ENCODE measurements around the gene SUMO4. TPM values are rescaled to one million over a fixed set of nuclear protein-coding genes. Genes with fewer than 3 reads are reported as not detected.

SUMO4 gene
- polyA plus RNA-seq, 4 donors: 0.42 to 1.8 (median 0.88) TPM

- DNase-seq (ENCODE audit: low read depth in 4 of 4, low spot score in 2 of 4): no peak
Measured at GRCh38 chr6:149389509-149390297, 10.4 kb upstream of the SUMO4 start.

GRCh38 chr6:149392093-149392492 lies 8.0 kb upstream of the SUMO4 start:
- no peak for DNase-seq (ENCODE audit: low read depth in 4 of 4, low spot score in 2 of 4)

GRCh38 chr6:149392535-149392934 lies 7.5 kb upstream of the SUMO4 start:
- DNase-seq (ENCODE audit: low read depth in 4 of 4, low spot score in 2 of 4): no peak

- no peak for DNase-seq (ENCODE audit: low read depth in 4 of 4, low spot score in 2 of 4)
Measured at GRCh38 chr6:149393002-149393679, 6.9 kb upstream of the SUMO4 start.

GRCh38 chr6:149395185-149395584 lies 4.9 kb upstream of the SUMO4 start:
- DNase-seq (ENCODE audit: low read depth in 4 of 4, low spot score in 2 of 4): no peak

- DNase-seq (ENCODE audit: low read depth in 4 of 4, low spot score in 2 of 4): no peak
Measured at GRCh38 chr6:149397384-149397783, 2.7 kb upstream of the SUMO4 start.

GRCh38 chr6:149403534-149403933 lies 3.5 kb downstream of the SUMO4 start:
- no peak for DNase-seq (ENCODE audit: low read depth in 4 of 4, low spot score in 2 of 4)

GRCh38 chr6:149405823-149406765 lies 6.0 kb downstream of the SUMO4 start:
- no peak for DNase-seq (ENCODE audit: low read depth in 4 of 4, low spot score in 2 of 4)

- no peak for DNase-seq (ENCODE audit: low read depth in 4 of 4, low spot score in 2 of 4)
Measured at GRCh38 chr6:149409617-149410016, 9.6 kb downstream of the SUMO4 start.

GRCh38 chr6:149410557-149410956 lies 10.5 kb downstream of the SUMO4 start:
- DNase-seq (ENCODE audit: low read depth in 4 of 4, low spot score in 2 of 4): no peak

- no peak for DNase-seq (ENCODE audit: low read depth in 4 of 4, low spot score in 2 of 4)
Measured at GRCh38 chr6:149414009-149414408, 13.9 kb downstream of the SUMO4 start.

- no peak for DNase-seq (ENCODE audit: low read depth in 4 of 4, low spot score in 2 of 4)
Measured at GRCh38 chr6:149414821-149415220, 14.8 kb downstream of the SUMO4 start.

GRCh38 chr6:149419696-149420404 lies 19.8 kb downstream of the SUMO4 start:
- DNase-seq (ENCODE audit: low read depth in 4 of 4, low spot score in 2 of 4): no peak

GRCh38 chr6:149421132-149421531 lies 21.1 kb downstream of the SUMO4 start:
- no peak for DNase-seq (ENCODE audit: low read depth in 4 of 4, low spot score in 2 of 4)

GRCh38 chr6:149422581-149422980 lies 22.5 kb downstream of the SUMO4 start:
- no peak for DNase-seq (ENCODE audit: low read depth in 4 of 4, low spot score in 2 of 4)

- no peak for DNase-seq (ENCODE audit: low read depth in 4 of 4, low spot score in 2 of 4)
Measured at GRCh38 chr6:149423964-149424440, 23.9 kb downstream of the SUMO4 start.

- DNase-seq (ENCODE audit: low read depth in 4 of 4, low spot score in 2 of 4): no peak
Measured at GRCh38 chr6:149425224-149425623, 25.2 kb downstream of the SUMO4 start.

GRCh38 chr6:149425754-149426153 lies 25.7 kb downstream of the SUMO4 start:
- no peak for DNase-seq (ENCODE audit: low read depth in 4 of 4, low spot score in 2 of 4)

GRCh38 chr6:149428606-149429005 lies 28.5 kb downstream of the SUMO4 start:
- DNase-seq (ENCODE audit: low read depth in 4 of 4, low spot score in 2 of 4): no peak
